Posterior vena cava (tissue), 2 donors: ENCODE data around the gene SMG6. TPM values are rescaled to one million over a fixed set of nuclear protein-coding genes. Genes with fewer than 3 reads are reported as not detected.
A peak's percentile ranks its signal among the peaks of the same experiment; 100 is the strongest.

ENCODE experiments used
- DNase-seq: peaks from one replicate; pipeline ENCODE4 v3.0.0-alpha.2; 2020; ENCODE audit warnings: low spot score
- intact Hi-C, 2 donors: fragments of 100-400 bp; cut with DNase I; formaldehyde crosslinking; loops; one replicate each; pipeline versions ENCODE4 v1.14.1 to v1.14.2; 2022 to 2023
- total RNA-seq, 2 donors: library from RNA; stranded (reverse); fragmentation: NEBNext Ultra II Directional; extraction: Animal tissue kit (Norgen Biotek cat#: 25700); gene quantifications; one replicate each; pipeline ENCODE4 v1.2.1, GENCODE V29; 2021
- donor health status: DM: yes; HTN: yes; CAD: no.
- donor health status: DM: yes; HTN: yes; CAD: no.

SMG6 gene
- total RNA-seq, 2 donors from 2014 or later: 36.2 to 43.8 TPM

DNA sequence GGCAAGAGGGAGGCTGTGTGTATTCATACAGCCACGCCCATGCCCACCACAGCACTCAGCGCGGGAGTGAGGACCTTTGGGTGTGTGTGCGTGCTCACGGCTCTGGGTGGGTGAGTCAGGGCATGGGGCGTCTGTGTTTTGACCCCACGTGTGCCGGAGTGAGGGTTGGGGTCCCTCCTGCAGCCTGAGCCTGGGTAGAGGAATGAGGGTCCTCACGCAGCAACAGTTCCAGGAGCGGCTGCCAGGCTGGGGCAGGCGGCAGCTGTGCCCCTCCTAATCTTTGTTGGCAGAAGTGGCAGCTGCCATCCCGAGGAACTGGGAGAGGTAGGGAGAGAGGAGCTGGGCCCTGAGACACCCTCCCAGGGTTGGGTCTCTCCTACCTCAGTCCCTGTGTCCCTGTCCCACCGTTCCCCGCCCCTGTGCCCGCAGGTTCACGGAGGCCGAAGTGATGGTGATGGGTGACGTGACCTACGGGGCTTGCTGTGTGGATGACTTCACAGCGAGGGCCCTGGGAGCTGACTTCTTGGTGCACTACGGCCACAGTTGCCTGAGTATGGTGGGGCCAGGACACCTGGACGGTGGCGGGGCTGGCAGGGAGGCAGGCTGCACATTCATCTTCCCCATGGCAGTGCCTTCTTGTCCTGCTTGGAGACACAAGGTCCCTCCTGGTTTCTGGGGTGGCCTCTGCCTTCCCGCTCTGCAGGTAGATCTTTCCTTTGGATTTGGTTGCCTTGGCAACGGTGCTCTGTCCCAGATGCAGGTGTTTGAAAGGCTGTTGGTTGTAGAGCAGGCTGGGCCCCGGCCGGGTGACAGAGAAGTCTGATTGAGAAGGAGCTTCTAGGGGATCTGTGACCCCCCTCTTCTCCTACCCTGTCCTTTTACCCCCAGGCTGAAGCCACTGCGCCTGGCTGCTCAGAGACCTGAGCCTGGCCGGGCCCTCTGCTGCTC lies 267.8 kb downstream of the SMG6 start:
- intact Hi-C loops: no loop called here
- no peak for DNase-seq

DNA sequence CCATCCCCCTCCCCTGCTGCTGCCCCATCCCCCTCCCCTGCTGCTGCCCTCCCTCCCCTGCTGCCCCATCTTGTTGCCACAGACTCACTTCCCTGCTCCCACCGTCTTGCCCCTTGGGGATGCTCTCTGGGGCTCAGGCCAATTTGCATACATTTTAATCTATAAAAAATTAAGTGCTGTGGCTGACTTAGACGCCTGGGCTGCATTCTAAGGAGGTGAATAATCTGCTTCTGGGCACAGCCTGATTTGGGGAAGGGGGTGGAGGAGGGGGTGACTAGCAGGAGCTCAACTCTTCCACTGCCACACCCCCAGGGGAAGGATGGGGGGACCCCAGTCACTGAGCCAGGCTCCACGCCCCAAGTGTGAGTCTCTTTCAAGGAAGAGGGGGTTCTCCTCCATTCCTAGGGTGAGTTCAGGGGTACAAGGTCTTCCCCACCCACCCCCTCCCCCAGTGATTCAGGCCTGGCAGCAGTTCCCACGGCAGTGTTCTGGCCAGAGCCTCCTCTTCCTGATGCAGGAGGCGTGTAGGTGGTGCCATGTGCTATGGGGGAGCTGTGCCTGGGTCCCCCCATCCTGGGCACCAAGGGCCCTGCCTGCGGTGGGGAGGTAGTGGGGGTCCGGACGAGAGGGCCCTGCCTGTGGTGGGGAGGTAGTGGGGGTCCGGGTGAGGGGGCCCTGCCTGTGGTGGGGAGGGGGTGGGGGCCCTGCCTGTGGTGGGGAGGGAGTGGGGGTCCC lies 268.6 kb downstream of the SMG6 start:
- intact Hi-C loops: no loop called here
- DNase-seq: no peak

DNA sequence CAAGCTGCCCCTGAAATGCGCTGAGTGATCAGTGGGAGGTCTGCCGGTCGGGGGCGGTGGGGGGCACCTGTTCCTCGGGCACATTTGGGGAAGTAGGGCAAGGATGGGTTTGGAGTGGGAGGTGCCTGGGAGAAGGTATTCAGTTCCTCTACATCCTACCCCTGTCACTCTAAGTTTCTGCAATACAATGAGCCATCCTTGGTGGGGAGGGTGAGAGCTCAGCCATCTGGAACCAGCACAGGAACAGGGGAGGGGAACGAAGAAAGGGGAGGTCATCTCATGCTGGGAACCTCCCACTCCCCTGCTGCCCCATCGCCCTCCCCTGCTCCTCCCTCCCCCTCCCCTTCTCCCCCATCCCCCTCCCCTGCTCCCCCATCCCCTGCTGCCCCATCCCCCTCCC lies 269.4 kb downstream of the SMG6 start:
- no peak for DNase-seq
- intact Hi-C loops: no loop called here

DNA sequence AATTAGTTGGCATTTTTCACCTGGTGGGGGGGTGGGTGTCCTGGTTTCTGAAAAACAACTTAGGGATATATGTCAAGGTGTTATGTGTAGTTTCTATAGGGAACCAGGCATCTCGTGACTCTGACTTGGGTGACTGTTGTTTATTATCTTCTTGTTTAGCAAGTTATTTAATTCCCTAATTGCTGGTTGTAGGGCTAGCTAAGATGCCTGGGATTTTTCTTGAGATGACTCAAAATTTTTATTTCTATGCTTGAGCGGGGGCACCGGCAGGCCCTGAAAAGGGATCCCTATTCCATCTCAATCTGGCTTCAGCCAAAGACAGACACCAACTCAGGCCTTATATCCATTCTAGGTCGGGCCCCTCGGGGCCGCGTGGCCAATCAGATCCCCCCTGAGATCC lies 270.4 kb downstream of the SMG6 start:
- intact Hi-C loops: no loop called here
- DNase-seq: no peak

DNA sequence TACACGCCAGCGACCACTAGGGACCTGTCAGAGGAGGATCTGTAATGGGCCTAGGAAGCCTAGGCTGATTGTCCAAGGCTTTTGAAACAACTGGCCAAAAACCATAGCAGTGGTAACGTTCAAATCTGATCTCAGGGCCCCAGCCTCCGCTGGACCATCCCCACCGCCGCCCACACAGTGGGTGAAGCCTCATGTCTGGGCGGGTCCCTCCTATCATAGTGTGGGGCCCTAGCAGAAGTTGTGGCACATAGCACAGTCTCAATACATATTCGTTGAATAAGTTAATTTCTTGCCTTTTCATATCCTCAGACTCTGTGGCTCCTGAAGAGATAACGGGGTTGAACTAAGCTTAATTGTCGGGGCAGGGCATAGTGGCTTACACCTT lies 272.8 kb downstream of the SMG6 start:
- no peak for DNase-seq
- intact Hi-C loops: no loop called here

DNA sequence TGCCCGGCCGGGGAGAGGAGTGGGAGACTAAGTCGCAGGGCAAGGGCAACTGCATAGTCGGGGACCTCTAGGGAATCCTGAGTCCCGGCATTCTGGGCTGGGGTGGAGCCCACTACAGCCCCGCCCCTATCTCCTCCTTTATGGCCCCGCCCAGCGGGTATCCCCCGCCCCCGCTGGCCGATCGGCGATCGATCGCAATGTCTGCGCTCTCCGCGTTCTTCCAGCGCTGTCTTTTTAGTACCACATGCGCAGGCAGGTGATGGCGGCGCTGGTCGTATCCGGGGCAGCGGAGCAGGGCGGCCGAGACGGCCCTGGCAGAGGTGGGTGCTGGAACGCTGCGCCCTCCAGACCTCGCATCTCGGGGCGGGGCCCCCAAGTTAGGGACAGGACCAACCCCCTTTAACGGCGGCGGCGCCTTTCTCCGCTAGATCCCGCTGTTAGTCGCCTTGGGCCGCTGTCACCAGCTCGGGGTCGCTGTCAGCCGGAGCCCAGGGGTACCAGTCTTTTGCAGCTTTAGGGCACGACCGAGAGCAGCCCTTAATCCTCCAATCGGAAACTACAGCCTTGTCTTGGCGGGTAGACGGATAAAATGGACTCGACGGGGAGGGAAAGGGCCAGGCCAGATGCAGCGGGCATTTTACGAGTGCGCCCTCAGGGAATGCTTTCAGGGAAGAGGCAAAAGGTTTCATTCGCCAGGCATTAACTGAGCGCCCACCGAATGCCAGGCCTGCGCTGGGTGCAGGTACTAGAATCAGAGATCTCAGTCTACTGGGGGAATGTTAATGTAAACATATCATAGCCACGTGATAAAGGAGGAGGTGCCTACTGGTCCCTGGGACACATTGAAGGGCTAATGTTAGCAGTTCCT lies 273.4 kb downstream of the SMG6 start, which contains the start of gene DPH1:
Gene DPH1, plus strand, starts transcription at position 243 of the 868 bp plus-strand sequence. Its CDS starts 17 bp downstream, at position 260.
- intact Hi-C loops: loop anchor here (2.0 to 10.0 kb wide), 3 partner anchors 55 to 123 kb away; no protein-coding TSS in a partner anchor
- DNase-seq: peak; percentile 97

DNA sequence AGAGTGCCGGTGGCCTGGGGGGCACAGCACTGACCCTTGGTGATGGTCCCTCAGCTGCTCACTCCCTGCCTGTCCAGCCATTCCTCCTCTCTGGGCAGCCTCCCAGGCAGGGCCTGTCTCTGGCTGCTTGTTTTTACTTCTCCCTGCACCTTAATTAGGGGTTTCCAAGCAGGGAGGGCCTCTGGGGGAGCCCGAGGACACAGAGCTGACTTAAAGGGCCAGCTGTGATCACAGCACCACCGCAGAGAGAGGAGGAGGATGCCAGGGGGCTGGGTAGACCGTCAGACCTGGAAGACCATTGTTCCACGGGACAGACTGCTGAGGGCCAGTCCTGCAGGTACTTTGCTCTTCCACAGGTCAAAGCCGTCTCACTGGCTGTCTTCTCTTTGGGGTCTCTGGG lies 274.8 kb downstream of the SMG6 start:
- intact Hi-C loops: loop anchor here (2.0 to 10.0 kb wide), 3 partner anchors 54 to 121 kb away; no protein-coding TSS in a partner anchor
- DNase-seq: no peak

DNA sequence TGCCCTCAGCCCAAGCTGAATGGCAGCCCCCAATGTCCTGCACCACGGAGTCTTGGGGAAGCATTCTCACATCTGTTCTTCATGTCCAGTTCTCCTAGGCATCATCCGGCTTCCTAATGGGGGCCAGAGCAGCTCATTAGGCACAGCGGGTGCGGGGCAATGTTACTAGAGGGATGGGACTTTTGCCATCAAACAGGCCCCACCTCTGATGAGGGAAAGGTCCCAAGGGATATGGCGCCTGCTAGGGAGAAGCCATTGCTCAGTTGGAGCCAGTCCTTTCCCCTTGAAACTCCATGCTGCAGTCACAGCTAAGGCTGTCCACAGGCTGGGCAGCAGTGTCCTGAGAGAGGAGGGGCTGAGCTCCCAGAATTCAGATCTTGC lies 275.4 kb downstream of the SMG6 start:
- intact Hi-C loops: loop anchor here (2.0 to 10.0 kb wide), 3 partner anchors 53 to 121 kb away; no protein-coding TSS in a partner anchor
- no peak for DNase-seq

DNA sequence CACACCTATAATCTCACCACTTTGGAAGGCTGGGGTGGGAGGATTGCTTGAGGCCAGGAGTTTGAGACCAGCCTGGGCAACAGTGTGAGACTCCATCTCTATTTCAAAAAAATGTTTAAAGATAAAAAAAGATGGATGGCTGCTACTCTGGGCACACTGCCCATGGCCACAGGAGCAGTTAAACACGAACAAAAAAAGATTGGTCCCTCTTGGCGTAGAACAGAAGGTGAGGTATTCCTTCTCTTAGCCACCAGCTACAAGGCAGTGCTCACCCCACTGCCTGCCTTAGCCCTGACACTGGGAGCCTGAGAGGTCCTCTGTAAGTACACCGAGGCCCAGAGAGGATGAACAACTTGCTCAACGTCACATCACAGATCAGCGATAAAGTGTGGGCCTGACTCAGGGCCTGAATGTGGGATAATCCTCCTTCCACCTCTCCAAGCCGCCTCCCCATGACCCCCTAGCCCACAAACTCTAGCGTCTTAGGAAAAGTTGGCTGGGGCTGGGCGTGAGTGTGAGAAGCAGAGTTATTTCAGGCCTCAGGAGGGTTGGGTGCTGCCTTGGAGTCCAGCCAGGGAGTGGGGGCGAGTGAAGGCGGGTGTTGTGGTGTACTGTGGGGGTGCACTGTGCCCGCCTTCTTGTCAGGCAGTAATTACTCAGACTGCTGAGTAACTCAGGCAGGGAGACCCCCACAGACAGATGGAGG lies 275.9 kb downstream of the SMG6 start:
- intact Hi-C loops: loop anchor here (2.0 to 10.0 kb wide), 3 partner anchors 53 to 120 kb away; no protein-coding TSS in a partner anchor
- no peak for DNase-seq

DNA sequence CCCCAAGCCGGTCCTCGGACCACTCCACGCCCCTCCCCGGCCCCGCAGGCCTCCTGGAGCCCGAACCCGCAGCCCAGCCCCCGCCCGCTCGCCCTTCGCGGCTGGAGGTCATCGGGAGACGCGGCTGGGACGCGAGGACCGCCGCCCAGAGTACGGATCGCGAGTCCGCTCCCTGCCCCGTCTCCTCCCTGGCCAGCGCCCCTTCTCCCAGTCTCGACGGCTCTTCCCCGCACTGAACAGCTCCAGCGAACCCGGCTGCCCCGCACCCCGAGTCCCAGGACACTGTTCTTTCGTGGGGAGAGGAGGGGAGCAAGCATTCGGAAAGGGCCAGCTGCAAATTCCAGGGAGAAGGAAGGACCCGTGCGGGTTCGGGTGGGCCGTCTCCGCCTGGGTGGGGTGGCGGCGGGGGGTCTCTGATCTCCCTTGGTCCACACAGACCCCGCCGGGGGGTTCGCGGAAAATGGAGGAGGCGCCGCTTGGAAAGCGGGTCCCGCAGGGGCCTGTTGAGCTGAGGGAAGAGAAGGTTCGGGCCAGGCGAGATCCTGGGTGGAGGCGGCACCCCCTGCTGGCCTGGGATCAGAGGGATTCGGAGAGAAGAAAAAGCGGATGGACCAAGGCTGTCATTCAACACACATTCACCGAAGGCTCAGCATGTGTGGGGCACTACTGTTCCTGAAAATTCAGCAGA lies 277.8 kb downstream of the SMG6 start:
- peak; percentile 91 for DNase-seq
- intact Hi-C loops: loop anchor here in 1 of 2 donors (5.0 to 10.0 kb wide), 2 partner anchors 51 to 118 kb away; no protein-coding TSS in a partner anchor

DNA sequence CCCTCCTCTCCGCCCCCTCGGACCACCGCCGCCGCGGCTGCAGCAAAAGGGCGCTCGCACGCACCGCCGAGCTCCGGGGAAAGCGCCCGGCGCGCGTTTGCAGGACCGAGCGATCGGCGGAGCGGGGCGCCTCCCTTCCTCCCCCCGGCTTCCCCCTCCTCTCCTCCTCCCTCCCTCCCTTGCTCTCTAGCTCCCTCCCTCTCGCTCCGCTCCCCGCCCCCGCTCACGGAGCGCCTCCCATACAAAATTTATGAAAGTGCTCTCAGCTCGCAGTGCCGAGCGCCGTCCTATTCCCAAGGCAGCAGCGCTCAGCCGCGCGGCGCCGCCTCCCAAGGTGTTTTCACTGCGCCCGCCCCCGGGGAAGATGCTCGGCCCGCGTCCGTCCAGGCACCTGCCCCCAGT lies 278.4 kb downstream of the SMG6 start, which contains the start of gene RTN4RL1:
Gene RTN4RL1, minus strand, starts transcription at position 115 of the 402 bp plus-strand sequence. CDS start 469 bp downstream, outside the sequence.
- intact Hi-C loops: loop anchor here in 1 of 2 donors (5.0 to 10.0 kb wide), 2 partner anchors 50 to 118 kb away; no protein-coding TSS in a partner anchor
- peak; percentile 91 for DNase-seq

DNA sequence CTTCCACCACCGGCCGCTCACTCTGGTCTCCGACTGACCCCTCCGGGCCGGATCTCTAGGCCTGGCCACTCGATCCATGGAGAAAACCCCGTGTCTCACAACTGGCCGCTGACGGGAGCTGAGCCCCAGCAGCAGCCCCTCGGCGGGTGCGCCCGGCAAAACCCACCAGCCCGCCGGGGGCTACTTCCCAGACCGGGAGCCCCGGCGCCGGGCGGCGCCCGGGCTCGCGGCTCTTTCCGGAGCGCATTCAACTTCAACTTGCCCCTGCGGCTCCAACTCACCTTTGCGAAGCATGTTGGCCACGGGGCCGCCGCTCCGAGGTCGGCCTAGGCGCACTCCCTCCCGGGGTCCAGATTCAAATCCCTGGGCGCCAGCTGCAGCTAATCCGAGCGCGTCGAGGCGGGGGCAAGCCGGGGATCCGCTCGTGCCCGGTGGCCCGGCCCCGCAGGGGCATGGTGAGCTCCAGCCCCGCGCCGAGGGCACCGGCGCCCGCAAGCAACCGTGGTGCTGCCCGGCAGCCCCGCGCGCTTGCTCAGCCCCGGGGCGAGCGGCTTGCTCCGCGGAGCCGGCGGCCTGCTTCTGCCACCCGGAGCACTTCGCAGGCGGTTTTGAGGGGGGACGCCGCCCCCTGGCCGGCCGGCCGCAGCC lies 278.9 kb downstream of the SMG6 start:
- intact Hi-C loops: loop anchor here (5.0 to 10.0 kb wide), 3 partner anchors 50 to 117 kb away; no protein-coding TSS in a partner anchor
- DNase-seq: no peak

DNA sequence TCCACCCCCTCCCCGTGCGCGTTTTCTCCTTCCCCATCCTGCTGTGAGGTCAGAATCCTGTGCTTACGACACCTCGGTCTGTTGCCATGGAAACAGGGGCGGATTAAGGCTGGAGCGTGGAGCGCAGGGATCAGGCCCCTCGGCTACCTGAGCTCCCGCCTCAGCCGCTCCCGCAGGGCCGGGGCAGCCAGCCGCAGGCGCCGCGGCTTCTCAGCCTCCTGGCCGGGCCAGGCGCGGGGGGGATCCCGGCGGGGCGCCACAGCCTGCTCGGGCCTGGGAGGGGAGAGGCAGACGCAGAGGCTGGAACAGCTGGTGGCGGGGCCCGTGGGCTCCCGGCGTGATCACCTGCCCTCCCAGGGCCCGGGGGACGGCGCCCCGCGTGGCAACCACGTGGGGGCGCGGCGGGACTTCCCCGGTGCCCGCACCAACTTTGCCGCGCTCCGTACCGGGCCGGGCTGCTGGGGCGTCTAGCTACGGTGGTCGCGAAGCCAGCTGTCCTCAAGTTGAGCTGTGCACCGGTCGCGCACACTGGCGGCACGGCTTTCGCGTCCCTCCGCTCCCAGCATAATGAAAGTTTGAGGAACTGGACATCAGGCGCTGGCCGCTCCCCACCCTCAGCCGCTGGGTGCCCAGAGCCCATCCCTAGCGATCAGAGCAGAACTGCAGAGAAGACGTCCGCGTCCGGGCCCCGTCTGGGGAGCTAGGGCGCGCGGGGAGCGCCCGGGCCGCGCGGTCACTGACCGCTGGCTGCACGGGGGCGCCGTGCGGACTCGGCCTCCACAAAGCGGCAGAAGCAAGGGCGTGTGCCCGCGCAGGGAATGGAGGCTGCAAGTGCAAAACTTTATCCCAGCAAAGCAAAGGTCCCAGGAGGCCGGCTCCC lies 279.7 kb downstream of the SMG6 start:
- DNase-seq: peak; percentile 90
- intact Hi-C loops: loop anchor here (5.0 to 10.0 kb wide), 2 partner anchors 49 to 107 kb away; no protein-coding TSS in a partner anchor

DNA sequence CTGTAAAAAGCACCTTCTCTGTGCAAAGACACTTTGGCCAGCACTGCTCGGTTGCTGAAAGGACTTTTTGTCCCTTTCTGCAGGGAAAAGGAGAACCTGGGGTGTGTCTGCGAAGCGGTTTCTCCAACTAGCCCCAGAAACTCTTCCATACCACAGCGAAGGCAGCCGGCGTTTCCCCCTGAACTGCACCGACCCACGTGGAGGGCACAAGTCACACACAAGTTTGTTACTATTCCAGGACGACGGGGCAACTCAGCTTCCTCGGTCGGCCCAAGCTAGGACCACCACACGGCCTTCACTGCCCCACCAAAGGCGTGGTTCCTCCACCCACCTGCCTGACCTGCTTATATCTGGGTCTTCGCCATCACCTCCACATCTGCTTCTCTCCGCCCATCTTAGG lies 280.3 kb downstream of the SMG6 start:
- no peak for DNase-seq
- intact Hi-C loops: loop anchor here (5.0 to 10.0 kb wide), 2 partner anchors 48 to 106 kb away; no protein-coding TSS in a partner anchor

DNA sequence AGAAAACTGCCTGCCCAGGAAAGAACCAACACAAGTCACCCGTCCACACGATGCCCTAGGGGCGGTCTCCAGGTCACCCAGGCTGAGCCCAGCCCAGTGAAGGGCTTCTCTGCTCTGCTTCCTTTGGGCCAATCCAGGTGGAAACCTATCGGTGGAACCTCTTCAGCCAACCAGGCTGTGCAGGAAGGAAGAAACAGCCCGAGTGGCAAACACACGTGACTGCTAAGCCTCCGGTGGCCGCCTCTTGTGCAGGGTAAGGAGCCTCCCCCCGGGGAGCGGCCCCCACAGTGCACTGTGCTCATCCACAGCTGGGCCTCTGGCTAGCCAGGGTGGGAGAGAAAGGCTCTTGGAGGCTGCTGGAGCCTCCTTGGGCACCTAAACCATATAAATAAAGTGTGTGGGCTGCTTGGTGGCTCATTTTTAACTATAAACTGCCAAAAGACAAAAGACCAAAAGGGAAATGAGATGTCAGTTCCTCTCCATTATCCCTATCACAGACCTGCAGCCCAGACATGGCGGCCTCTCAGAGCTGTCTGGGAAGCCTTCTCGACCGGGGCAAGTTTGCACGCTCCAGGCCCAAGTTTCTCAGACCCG lies 280.8 kb downstream of the SMG6 start:
- intact Hi-C loops: loop anchor here (5.0 to 10.0 kb wide), 2 partner anchors 48 to 105 kb away; no protein-coding TSS in a partner anchor
- DNase-seq: no peak
